Right ventricle myocardium inferior (tissue), 1 donor: Measurements from ENCODE around the gene RNF38. TPM values are rescaled to one million over a fixed set of nuclear protein-coding genes. Genes with fewer than 3 reads are reported as not detected.
"Not testable (repeated sequence)": the region's sequence is repeated elsewhere in the genome, so short reads cannot be mapped to it uniquely, and the experiment has no call there.

Experiments
- ATAC-seq: fragments of 200-7000 bp; cut with Tn5 transposase; one replicate; pipeline ENCODE4 v1.9.1; 2020; ENCODE audit warnings: mild to moderate bottlenecking, moderate library complexity
- DNase-seq: peaks from one replicate; pipeline ENCODE4 v3.0.0; 2021; ENCODE audit errors: missing footprints
- intact Hi-C: fragments of 100-400 bp; cut with DNase I; formaldehyde crosslinking; loops from one replicate; pipeline ENCODE4 v1.11.0; 2022
- total RNA-seq: library from RNA; stranded (reverse); fragmentation: NEBNext Ultra II Directional; extraction: Animal tissue kit (Norgen Biotek cat#: 25700); gene quantifications from one replicate; pipeline ENCODE4 v1.2.1, GENCODE V29; 2021
- donor health status: DM: no; HTN: yes; CAD: no; lungs with severe emphysema.

RNF38 gene
- total RNA-seq, 1 donor from 2014 or later: 27.4 TPM

DNA sequence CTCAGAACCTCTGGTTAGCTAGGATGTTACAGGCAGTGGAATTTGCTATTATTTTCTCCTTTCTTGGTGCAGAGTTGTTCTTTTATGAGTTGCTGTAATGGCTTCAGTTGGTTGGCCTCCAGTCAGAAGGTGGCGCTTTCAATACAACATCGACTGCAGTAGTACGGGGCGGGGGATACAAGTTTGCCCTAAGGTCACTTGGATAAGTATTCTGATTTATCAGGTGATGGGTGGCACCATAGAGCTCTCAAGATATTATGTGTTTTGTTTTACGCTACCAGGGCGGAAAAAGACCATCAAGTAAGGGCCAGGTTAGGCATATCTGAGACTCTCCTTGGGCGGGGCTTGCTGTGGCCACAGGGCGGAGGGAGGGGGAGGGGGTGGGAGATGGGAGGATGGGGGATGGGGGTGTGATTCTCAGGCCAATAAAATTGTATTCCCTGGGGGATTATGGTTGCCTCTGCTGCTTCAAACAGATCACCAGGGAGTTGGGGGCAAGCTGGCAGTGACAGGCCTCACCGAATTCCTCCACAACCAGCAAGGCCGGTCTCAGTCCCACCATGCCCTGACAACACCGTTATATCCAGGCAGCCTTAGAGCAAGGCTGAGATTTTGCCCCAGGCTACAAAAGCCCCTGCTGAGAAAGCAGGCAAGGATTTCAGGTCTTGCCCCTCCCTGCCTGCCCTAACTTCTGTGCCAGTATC is 15.9 kb upstream of the RNF38 start:
- no peak for DNase-seq
- intact Hi-C loops: no loop called here
- ATAC-seq: no peak

DNA sequence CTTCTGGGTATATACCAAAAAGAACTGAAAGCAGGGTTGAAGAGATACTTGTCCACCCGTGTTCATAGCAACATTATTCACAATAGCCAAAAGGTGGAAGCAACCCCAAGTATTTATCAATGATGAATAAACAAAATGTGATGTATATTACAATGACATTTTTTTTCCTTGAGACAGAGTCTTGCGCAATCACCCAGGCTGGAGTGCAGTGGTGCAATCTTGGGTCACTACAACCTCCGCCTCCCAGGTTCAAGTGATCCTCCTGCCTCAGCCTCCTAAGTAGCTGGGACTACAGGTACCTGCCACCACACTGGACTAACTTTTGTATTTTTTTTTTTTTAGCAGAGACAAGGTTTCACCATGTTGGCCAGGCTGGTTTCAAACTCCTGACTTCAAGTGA is 11.3 kb upstream of the RNF38 start:
- ATAC-seq, DNase-seq, intact Hi-C loops: not testable (repeated sequence)

DNA sequence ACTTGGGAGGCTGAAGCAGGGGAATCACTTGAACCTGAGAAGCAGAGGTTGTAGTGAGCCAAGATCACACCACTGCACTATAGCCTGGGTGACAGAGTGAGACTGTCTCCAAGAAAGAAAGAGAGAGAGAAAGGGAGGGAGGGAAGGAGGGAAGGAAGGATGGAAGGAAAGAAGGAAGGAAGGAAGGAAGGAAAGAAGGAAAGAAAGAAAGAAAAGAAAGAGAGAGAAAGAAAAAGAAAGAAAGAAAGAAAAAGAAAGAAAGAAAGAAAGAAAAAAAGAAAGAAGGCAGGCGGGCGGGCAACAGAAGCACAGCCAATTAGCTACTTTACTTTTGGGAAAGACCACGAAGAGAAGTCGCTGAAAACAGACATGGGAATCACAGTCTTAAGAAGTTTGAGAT is 9.0 kb upstream of the RNF38 start:
- DNase-seq, intact Hi-C loops, ATAC-seq: not testable (repeated sequence)

DNA sequence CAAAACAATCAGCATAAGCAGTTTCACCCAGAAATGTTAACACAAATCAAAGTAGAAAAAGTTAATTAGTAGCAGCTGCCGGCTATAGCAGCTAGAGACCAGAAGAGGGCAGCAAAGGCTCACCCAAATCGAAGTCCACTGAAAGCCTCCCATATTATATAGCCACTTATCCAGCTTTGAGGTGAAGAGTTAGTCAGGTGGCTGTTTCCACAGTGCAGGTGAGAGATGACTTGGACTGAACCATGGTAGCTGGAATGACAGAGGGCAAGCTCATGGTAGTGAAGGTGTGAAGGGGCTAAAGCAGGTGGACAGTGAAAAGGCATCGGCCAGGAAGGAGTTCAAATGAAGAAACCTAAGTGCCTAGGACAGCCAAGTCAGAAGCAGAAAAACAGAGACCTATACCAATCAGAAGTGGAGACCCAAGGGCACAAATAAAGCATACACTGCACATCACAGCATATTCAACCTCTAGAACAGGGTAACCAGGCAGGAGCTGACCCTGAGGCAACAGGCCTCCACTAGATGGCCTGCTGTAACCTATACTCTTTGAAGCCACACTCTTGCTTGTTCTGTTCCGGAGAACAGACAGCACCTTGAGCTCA is 7.2 kb upstream of the RNF38 start:
- ATAC-seq (peak; percentile 82), DNase-seq (no peak)
- intact Hi-C loops: loop anchor here (1.0 kb wide), 2 partner anchors 43 to 148 kb away; no protein-coding TSS in a partner anchor

DNA sequence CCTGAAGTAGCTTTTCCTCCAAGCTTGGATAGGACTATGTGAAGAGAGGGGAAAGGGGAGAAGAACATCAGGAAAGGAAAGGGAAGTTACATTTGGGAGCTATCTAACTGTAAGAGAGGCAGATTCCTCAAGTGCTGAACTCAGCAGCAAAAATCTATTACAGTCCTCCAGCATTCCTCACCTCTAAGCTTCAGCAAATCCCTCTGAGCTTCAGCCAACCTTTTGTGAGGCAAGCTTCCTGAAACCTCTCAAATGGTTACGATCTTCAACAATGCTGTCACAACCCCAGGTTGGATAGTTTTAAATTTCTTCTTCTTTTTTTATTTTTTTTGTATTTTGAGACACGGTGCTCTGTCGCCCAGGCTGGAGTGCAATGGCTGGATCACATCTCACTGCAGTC is 2.5 kb upstream of the RNF38 start:
- DNase-seq: no peak
- ATAC-seq: no peak
- intact Hi-C loops: loop anchor here (5.0 kb wide), 1 partner anchor 170 kb away; the partner anchor contains the start of gene MELK

DNA sequence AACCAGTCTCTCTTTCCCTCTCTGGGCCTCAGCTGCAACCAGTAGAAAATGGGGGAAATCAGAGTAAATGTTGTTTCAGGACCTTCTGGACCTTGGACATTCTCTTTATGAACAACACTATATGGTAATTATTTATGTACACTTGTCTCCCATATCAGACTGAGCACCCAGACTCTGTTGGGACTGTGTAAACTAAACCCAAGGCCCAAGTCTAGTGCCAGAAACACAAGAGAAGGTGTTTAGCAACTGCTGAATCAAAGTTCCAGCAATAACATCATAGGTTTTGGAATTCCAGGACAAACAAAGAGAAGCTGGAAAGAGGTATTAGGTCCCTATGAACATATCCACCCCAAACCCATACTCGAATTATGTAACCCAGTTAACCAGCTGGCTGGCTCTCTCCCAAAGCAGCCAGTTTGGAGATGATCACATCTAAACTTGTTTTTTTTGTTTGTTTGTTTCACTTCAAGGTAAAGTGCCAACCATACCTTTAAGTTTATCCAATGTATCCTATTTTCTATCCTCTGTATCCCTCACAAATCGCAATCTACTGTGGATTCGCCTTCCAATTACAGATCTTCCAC is 1.9 kb upstream of the RNF38 start:
- intact Hi-C loops: loop anchor here (5.0 kb wide), 1 partner anchor 170 kb away; the partner anchor contains the start of gene MELK
- DNase-seq: no peak
- no peak for ATAC-seq

DNA sequence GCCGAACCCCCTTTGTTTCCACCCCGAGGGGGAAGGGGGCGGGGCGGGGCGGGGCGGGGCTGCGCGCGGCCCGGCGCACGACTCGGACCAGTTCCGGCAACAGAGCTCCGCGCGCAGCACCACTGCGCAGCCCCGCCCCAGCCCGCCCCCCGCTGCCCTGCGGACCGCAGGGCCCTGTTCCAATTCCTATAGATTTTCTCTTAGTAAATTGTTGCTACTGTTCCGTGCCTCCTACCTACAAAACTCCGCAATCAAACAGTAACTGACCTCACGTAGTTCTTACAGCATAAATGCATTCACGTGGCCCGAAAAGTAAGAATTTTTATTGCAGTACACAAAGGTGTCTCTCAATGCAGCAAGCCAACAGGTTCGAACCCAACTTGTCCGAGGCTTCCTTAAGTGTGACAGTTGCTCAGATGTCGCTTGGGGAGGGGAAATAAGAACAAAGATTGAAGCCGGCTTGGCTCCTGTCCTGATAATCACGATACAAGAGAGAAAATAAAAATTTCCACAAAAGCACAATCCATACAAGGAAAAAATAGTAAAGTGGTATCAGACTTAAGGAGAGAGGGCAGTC is 1.2 kb upstream of the RNF38 start:
- intact Hi-C loops: loop anchor here (5.0 kb wide), 1 partner anchor 171 kb away; the partner anchor contains the start of gene MELK
- ATAC-seq: peak; percentile 93
- no peak for DNase-seq

DNA sequence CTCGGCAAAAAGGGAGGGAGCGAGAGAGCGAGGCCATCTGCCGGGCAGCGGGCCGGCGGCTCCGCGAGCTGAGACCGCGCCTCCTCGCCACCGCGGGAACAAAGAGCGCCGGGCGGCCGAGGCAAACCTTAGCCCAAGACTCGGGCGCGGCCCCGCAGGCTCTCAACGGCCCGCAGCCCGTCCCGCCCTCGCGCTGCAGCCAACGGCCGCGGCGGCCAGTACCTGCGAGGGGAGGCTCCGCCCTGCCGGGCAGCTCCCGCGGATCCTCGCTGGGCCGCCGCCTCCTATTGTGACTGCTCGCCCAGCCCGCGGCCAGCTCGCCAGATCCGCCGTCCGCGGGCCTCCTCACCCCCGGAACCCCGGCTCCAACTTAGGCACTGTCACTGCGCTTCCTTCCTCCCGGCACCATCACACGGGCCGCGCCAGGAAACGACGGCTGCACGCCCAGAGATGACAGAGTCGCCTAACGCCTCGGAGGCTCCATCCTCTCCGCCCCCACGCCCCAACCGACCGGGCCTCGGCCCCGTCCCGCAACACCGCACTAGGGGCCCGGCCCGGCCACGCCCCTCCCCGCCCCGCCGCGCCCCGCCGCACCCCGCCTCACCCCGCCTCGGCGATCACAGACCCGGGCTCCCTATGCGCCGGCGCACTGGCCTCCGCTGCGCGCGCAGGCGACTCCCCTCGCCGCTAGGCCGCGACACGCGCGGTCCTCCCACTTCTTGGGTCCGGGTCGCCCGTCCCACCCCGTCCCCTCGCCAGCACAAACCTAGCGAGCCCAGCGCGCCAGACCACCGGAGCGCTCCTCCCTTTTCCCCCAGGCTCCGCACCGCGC is 479 bp upstream of the RNF38 start:
- ATAC-seq: peak; percentile 94
- intact Hi-C loops: loop anchor here (5.0 kb wide), 1 partner anchor 172 kb away; the partner anchor contains the start of gene MELK
- DNase-seq: peak; percentile 96

DNA sequence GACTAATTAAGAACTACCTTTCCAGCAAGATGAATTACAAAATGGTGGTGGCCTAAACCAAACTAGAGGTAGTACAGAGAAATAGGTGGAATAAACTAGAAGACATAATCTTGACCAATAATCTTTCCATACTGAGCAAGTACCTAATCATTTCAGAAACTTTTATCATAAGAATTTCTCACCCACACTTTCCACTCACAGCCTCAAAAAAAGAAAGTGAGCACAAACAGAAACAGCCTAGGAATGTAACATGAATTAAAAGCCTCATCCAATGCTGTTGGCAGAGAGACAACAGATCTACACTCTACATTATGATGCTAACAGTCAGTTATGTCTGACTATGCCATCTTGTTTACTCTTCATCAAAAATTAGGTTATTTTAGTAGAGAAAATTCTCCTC is 1.3 kb downstream of the RNF38 start:
- intact Hi-C loops: no loop called here
- no peak for ATAC-seq
- no peak for DNase-seq

DNA sequence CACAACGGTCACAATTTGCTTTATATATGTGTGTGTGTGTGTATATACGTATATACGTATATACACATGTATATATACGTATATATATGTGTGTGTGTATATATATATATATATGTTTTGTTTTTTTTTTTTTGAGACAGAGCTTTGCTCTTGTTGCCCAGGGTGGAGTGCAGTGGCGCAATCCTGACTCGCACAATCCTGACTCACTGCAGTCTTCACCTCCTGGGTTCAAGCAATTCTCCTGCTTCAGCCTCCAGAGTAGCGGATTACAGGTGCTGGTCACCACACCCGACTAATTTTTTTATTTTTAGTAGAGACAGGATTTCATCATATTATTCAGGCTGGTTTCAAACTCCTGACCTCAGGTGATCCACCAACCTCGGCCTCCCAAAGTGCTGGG is 3.1 kb downstream of the RNF38 start:
- DNase-seq: no peak
- intact Hi-C loops: no loop called here
- no peak for ATAC-seq

DNA sequence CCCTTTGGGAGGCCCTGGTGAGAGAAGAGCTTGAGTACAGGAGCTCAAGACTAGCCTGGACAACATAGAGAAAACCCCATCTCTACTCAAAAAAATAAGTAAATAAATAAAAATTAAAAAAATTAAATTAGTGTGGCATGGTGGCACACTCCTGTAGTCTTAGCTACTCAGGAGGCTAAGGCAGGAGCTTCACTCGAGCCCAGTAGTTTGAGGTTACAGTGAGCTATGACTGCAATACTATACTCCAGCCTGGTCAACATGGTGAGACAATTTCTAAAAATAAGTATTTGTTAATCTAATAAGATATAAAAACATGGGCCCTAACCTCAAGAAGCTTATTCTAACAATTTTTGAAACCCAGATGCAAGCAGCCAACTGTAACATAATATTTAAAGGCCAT is 7.6 kb downstream of the RNF38 start:
- ATAC-seq (no peak), DNase-seq (no peak)
- intact Hi-C loops: no loop called here

DNA sequence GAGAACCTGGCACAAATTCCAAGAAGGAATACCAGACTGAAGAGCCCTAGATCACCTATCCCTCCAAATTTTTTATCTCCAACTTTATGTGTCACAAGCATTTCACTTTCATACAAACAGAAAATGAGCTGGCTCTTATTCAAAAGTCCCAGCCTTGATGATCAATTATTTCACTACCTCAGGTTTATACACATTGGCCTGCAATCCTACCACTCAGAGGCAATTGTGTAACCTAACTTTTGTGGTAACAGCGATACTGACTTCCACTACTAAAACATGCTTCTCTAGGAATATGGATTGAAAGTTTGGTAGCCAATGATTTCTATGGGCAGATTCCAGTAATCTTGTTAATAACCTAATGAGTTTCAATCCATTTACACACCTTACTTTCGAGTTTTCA is 10.5 kb downstream of the RNF38 start:
- ATAC-seq: no peak
- intact Hi-C loops: no loop called here
- no peak for DNase-seq

DNA sequence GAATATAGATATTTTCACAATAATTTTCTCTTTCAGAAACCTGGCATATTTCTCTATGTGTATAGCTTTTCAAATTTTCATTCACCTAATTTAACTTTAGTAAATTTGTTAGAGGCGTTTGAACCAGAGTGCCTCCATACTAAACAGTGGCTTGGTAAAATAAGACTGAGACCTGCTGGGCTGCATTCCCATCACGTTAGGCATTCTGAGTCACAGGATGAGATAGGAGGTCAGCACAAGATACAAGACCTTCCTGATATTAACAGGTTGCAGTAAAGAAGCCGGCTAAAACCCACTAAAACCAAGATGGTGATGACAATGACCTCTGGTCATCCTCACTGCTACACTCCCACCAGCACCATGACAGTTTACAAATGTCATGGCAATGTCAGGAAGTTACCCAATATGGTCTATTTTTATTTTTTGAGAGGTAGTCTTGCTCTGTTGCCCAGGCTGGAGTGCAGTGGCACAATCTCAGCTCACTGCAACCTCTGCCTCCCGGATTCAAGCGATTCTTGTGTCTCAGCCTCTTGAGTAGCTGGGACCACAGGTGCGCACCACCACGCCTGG is 13.6 kb downstream of the RNF38 start:
- DNase-seq, ATAC-seq, intact Hi-C loops: not testable (repeated sequence)

DNA sequence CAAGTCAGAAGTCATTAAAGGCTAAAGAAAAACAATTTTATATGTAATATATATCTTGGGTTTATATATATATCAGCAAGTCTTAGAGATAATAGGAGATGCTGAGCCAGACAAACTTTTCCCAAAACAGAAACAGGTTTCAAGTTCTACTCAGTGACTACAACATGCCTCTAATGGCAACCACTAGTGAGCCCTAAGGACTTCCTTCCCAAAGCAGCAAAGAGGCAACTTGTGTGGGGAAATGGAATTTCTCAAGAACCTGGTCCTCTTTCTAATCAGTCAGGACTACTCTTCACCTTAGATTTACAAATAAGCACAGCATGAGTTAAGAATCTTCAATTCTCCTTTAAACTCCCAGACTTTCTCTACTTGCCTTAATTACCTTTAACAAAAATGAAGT is 17.6 kb downstream of the RNF38 start:
- intact Hi-C loops: no loop called here
- DNase-seq (no peak), ATAC-seq (no peak)

DNA sequence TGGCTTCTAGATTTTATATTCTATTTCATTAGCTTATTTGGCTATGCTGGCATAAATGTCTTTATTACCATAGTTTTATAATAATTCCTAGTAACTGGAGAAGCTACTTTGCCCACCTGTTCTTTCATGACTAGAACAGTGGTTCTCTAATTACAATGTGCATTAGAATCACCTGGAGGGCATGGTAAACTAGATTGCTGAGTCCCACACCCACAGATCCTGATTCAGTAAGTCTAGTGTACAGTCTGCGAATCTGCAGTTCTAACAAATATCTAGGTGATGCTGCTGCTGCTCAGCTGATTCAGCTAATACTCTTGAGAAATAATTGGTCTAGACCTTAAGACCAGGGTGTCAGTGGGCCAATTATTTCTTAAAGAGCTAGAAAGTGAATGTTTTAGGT is 35.5 kb downstream of the RNF38 start:
- ATAC-seq (no peak), DNase-seq (no peak)
- intact Hi-C loops: no loop called here

DNA sequence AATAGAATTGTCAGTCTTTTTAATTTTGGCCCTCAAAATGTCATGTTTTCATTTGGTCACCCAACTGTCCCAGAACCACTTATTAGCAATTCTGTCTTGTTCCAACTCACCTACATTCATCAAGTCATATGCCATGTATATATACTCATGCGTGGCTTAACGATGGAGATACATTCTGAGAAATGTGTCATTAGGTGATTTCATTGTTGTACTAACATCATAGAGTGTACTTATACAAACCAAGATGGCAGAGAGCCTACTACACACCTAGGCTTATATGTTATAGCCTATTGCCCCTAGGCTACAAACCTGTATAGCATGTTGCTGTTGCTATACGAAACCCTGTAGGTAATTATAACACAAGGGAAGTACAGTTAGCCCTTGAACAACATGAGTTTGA is 36.6 kb downstream of the RNF38 start:
- ATAC-seq (no peak), DNase-seq (no peak)
- intact Hi-C loops: no loop called here

DNA sequence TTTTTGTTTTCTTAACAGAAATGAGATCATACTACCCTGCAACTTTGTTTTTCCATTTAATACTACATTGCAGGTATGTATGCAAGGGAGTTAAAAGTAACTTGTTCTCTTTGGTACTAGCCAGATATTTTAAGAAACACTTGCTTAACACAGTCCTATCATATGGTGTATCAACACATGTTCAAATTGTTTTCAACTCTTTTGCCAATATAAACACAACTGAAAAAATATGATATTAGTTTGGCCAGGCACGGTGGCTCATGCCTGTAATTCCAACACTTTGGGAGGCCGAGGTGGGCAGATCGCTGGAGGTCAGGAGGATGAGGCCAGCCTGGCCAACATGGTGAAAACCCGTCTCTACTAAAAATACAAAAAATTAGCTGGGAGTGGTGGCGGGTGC is 41.6 kb downstream of the RNF38 start:
- no peak for ATAC-seq
- intact Hi-C loops: no loop called here
- no peak for DNase-seq

DNA sequence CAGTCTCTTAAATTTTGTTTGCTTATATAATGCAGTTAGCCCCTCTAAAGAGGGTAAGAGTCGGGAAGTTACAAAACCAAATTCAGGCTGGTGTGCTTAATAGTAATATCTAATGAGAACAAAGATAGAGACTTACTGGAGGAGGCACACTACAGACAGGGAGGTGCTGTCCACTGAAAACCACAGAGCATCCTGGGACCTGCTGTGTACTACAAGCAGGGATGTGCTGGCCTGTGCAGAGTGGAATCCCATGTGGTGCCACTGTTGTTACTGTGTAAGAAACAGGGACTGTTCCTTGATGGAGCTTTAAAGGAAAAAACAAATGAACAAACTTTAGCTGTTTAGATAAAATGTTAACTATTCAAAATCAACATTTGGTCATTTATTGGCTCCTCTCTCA is 42.4 kb downstream of the RNF38 start:
- ATAC-seq (no peak), DNase-seq (no peak)
- intact Hi-C loops: no loop called here

DNA sequence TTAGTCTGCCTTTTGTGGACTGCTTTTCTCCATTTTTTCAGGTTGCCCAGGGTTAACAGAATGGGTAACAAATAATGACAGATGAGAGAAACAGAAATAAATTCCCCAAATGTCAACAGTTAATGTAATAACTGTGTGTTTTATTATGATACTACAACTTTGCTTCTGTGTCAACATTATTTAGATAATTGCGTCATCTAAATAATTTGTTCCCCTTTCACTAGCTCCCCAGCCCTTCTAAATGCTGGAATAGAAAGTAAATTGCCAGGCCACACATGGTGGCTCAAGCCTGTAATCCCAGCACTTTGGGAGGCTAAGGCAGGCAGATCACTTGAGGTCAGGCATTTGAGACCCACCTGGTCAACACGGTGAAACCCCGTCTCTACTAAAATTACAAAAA is 53.5 kb downstream of the RNF38 start:
- intact Hi-C loops: no loop called here
- ATAC-seq (no peak), DNase-seq (no peak)
